VCaP (cell line): ENCODE measurements around the gene DCLK1.

Experiments used
- H3K27ac ChIP-seq: fragments of 450-650 bp; 2 replicates; pipeline ENCODE4 v1.5.1; 2017
- CTCF ChIP-seq: fragments of 450-650 bp; conservative IDR thresholded peaks from 2 replicates; pipeline ENCODE4 v1.5.1; 2017; ENCODE audit warnings: mild to moderate bottlenecking, moderate library complexity

Gene DCLK1

GRCh38 chr13:35731471-35731870, 399.7 kb downstream of the DCLK1 start:
- no peak for TF ChIP-seq CTCF
- no peak overlapping the region for H3K27ac ChIP-seq

GRCh38 chr13:35729926-35730627, 401.1 kb downstream of the DCLK1 start:
- TF ChIP-seq CTCF: no peak
- H3K27ac ChIP-seq: no peak overlapping the region

GRCh38 chr13:35727881-35728280, 403.3 kb downstream of the DCLK1 start:
- no peak overlapping the region for H3K27ac ChIP-seq
- TF ChIP-seq CTCF: no peak

- no peak overlapping the region for H3K27ac ChIP-seq
- TF ChIP-seq CTCF: no peak
These were observed 406.7 kb downstream of the DCLK1 start for GRCh38 chr13:35724446-35724845.

GRCh38 chr13:35723821-35724220, 407.4 kb downstream of the DCLK1 start:
- no peak for TF ChIP-seq CTCF
- no peak overlapping the region for H3K27ac ChIP-seq

- no peak overlapping the region for H3K27ac ChIP-seq
- TF ChIP-seq CTCF: no peak
These were observed 408.1 kb downstream of the DCLK1 start for GRCh38 chr13:35723053-35723461.

GRCh38 chr13:35722458-35723052, 408.6 kb downstream of the DCLK1 start:
- no peak for TF ChIP-seq CTCF
- no peak overlapping the region for H3K27ac ChIP-seq
